H1 (cell line): Measurements from ENCODE around the gene DTX4. TPM values are rescaled to one million over a fixed set of nuclear protein-coding genes. Genes with fewer than 3 reads are reported as not detected.

Experiments used
- CTCF ChIA-PET: fragments of 300-600 bp; sonication (Branson Sonifier 250); formaldehyde crosslinking; loops from one replicate; lab custom pipeline; 2021; ENCODE audit not compliant: partially characterized antibody; lab: Charles Lee
- POLR2A ChIA-PET: fragments of 300-600 bp; sonication (Branson Sonifier 250); formaldehyde crosslinking; loops from one replicate; lab custom pipeline; 2021; ENCODE audit warnings: inconsistent platforms; ENCODE audit not compliant: partially characterized antibody; lab: Charles Lee
- DNase-seq, 2 experiments: peaks; one replicate each; pipeline versions ENCODE4 v3.0.0 to v3.0.0-alpha.2; 2010 to 2022; ENCODE audit warnings: low spot score in 2 of 2, low read depth in 1 of 2, mixed read lengths in 1 of 2
- FAIRE-seq: peaks from 2 replicates; lab custom pipeline; 2011; peaks lifted over from hg19 to GRCh38; lab: Jason Lieb, UNC
- H2AFZ ChIP-seq: 2 replicates; pipeline ENCODE4 v1.8.1; 2012; ENCODE audit warnings: low read length, inconsistent platforms
- H2AK5ac ChIP-seq: 2 replicates; pipeline ENCODE4 v1.6.1; 2013; ENCODE audit warnings: low read depth, low read length
- H2BK120ac ChIP-seq: replicated peaks from 2 replicates; pipeline ENCODE3; 2013; ENCODE audit warnings: low read depth, low read length, inconsistent platforms
- H2BK12ac ChIP-seq: 2 replicates; pipeline ENCODE4 v1.6.1; 2013; ENCODE audit warnings: low read depth, low read length
- H2BK15ac ChIP-seq: 2 replicates; pipeline ENCODE4 v1.6.1; 2013; ENCODE audit warnings: low read length
- H2BK20ac ChIP-seq: 2 replicates; pipeline ENCODE4 v1.6.1; 2013; ENCODE audit warnings: low read length
- H2BK5ac ChIP-seq: 2 replicates; pipeline ENCODE4 v1.6.1; 2013; ENCODE audit warnings: low read depth, low read length
- H3K14ac ChIP-seq: 2 replicates; pipeline ENCODE4 v1.6.1; 2013; ENCODE audit warnings: inconsistent platforms; ENCODE audit not compliant: insufficient read length
- H3K18ac ChIP-seq: 2 replicates; pipeline ENCODE4 v1.6.1; 2013; ENCODE audit warnings: low read length; ENCODE audit errors: extremely low read depth
- H3K23ac ChIP-seq: 2 replicates; pipeline ENCODE4 v1.6.1; 2013; ENCODE audit warnings: inconsistent platforms; ENCODE audit not compliant: insufficient read length
- H3K23me2 ChIP-seq: 2 replicates; pipeline ENCODE4 v1.6.1; 2013; ENCODE audit warnings: low read depth, low read length
- H3K27ac ChIP-seq: 2 replicates; pipeline ENCODE4 v1.6.1; 2011; ENCODE audit warnings: low read depth, low read length, inconsistent platforms
- H3K27me3 ChIP-seq, 4 experiments: replicated peaks in 1 of 4; 1 replicate in 1 of 4; 2 replicates in 3 of 4; pipeline versions ENCODE4 v1.6.1 to v1.8.1; 2011 to 2013; ENCODE audit warnings: low read length in 3 of 4, mild to moderate bottlenecking in 3 of 4, inconsistent platforms in 2 of 4, mixed read lengths in 2 of 4, moderate library complexity in 1 of 4; ENCODE audit not compliant: control insufficient read depth in 3 of 4, insufficient read depth in 3 of 4; ENCODE audit errors: extremely low read depth in 1 of 4
- H3K36me3 ChIP-seq, 4 experiments: 2 replicates each; pipeline versions ENCODE4 v1.6.1 to v1.8.1; 2011 to 2013; ENCODE audit warnings: mild to moderate bottlenecking in 4 of 4, low read length in 3 of 4, moderate library complexity in 2 of 4, control low read depth in 1 of 4, inconsistent platforms in 1 of 4; ENCODE audit not compliant: insufficient read depth in 4 of 4, control insufficient read depth in 2 of 4
- H3K4ac ChIP-seq: replicated peaks from 2 replicates; pipeline ENCODE3; 2013; ENCODE audit warnings: low read length, low read depth, mixed read lengths, inconsistent platforms; ENCODE audit not compliant: insufficient read length
- H3K4me1 ChIP-seq, 4 experiments: replicated peaks in 1 of 4; 1 replicate in 1 of 4; 2 replicates in 3 of 4; pipeline versions ENCODE4 v1.6.1 to v1.8.1; 2011 to 2013; ENCODE audit warnings: low read length in 3 of 4, inconsistent platforms in 2 of 4, mixed read lengths in 1 of 4; ENCODE audit not compliant: insufficient read depth in 4 of 4, control insufficient read depth in 3 of 4
- H3K4me2 ChIP-seq, 2 experiments: 2 replicates each; pipeline versions ENCODE4 v1.6.1 to v1.8.1; 2011 to 2013; ENCODE audit warnings: low read depth in 2 of 2, low read length in 2 of 2, control low read depth in 1 of 2, inconsistent platforms in 1 of 2, mild to moderate bottlenecking in 1 of 2; ENCODE audit not compliant: insufficient read depth in 1 of 2
- H3K4me3 ChIP-seq, 4 experiments: fragments of 200-600, 300-600 bp in 1 of 4; sonication (generic), shearing (Covaris generic), sonication (Bioruptor Twin) in 1 of 4; 2 replicates each; pipeline versions ENCODE4 v1.5.1 to v1.8.1; 2011 to 2016; ENCODE audit warnings: low read length in 4 of 4, low read depth in 3 of 4, control low read depth in 2 of 4, inconsistent platforms in 2 of 4, mild to moderate bottlenecking in 2 of 4, mixed read lengths in 1 of 4, moderate library complexity in 1 of 4; ENCODE audit not compliant: insufficient read depth in 2 of 4; ENCODE audit errors: extremely low read depth in 1 of 4
- H3K56ac ChIP-seq: replicated peaks from 2 replicates; pipeline ENCODE3; 2013; ENCODE audit warnings: low read depth, mild to moderate bottlenecking, mixed read lengths, low read length, inconsistent platforms; ENCODE audit not compliant: insufficient read length
- H3K79me1 ChIP-seq: 2 replicates; pipeline ENCODE4 v1.6.1; 2013; ENCODE audit warnings: low read depth, low read length, control low read depth
- H3K79me2 ChIP-seq, 2 experiments: 2 replicates each; pipeline versions ENCODE4 v1.6.1 to v1.8.1; 2012 to 2013; ENCODE audit warnings: low read length in 2 of 2, mild to moderate bottlenecking in 2 of 2, inconsistent platforms in 1 of 2; ENCODE audit not compliant: insufficient read depth in 2 of 2, control insufficient read depth in 1 of 2
- H3K9ac ChIP-seq, 4 experiments: replicated peaks in 1 of 4; 1 replicate in 1 of 4; 2 replicates in 3 of 4; pipeline versions ENCODE4 v1.6.1 to v1.8.1; 2011 to 2013; ENCODE audit warnings: low read depth in 3 of 4, low read length in 3 of 4, control low read depth in 2 of 4, mild to moderate bottlenecking in 2 of 4, moderate library complexity in 2 of 4, inconsistent platforms in 1 of 4; ENCODE audit errors: extremely low read depth in 1 of 4
- H3K9me3 ChIP-seq, 2 experiments: 2 replicates each; pipeline versions ENCODE4 v1.6.1 to v1.8.1; 2012 to 2013; ENCODE audit warnings: mild to moderate bottlenecking in 2 of 2, moderate library complexity in 2 of 2, control low read depth in 1 of 2, inconsistent platforms in 1 of 2, low read depth in 1 of 2, low read length in 1 of 2, mixed read lengths in 1 of 2; ENCODE audit not compliant: insufficient read depth in 2 of 2
- H4K20me1 ChIP-seq, 2 experiments: replicated peaks in 1 of 2; 2 replicates each; pipeline versions ENCODE3 to v1.8.1; 2011 to 2013; ENCODE audit warnings: inconsistent platforms in 2 of 2, low read length in 2 of 2, mild to moderate bottlenecking in 1 of 2; ENCODE audit not compliant: insufficient read depth in 2 of 2, control insufficient read depth in 1 of 2
- H4K5ac ChIP-seq: 2 replicates; pipeline ENCODE4 v1.6.1; 2013; ENCODE audit warnings: low read length, low read depth, mixed read lengths, inconsistent platforms; ENCODE audit not compliant: insufficient read length
- H4K8ac ChIP-seq: 2 replicates; pipeline ENCODE4 v1.8.0; 2013; ENCODE audit warnings: mild to moderate bottlenecking, moderate library complexity, low read length, inconsistent platforms; ENCODE audit not compliant: insufficient read depth; ENCODE audit errors: extremely low read depth
- H4K91ac ChIP-seq: replicated peaks from 2 replicates; pipeline ENCODE3; 2013; ENCODE audit warnings: low read length, mixed read lengths, inconsistent platforms; ENCODE audit not compliant: insufficient read length
- ASH2L ChIP-seq: fragments of 200-600, 300-600 bp; sonication (generic); IDR thresholded peaks from one replicate; pipeline ENCODE4 v1.7.1; 2017; ENCODE audit warnings: low read length
- PHF8 ChIP-seq: fragments of 200-600 bp; sonication (generic); conservative IDR thresholded peaks from 2 replicates; pipeline ENCODE4 v1.7.1; 2012; ENCODE audit warnings: low read depth, mild to moderate bottlenecking, inconsistent platforms, low read length, moderate library complexity
- POLR2A ChIP-seq, 2 experiments: IDR thresholded peaks; 1 replicate in 1 of 2; 2 replicates in 1 of 2; pipeline ENCODE4 v1.6.1; 2011; ENCODE audit warnings: low read depth in 2 of 2, low read length in 2 of 2, mild to moderate bottlenecking in 2 of 2; ENCODE audit errors: control extremely low read depth in 1 of 2
- RBBP5 ChIP-seq: IDR thresholded peaks from 2 replicates; pipeline ENCODE4 v1.7.1; 2012; ENCODE audit warnings: low read depth, mild to moderate bottlenecking, inconsistent platforms, low read length, moderate library complexity, borderline replicate concordance
- SAP30 ChIP-seq: fragments of 300-600 bp; sonication (generic); IDR thresholded peaks from 2 replicates; pipeline ENCODE4 v1.7.1; 2012; ENCODE audit warnings: low read length, moderate library complexity, mild to moderate bottlenecking, inconsistent platforms; ENCODE audit not compliant: insufficient read depth, insufficient replicate concordance
- TAF7 ChIP-seq: optimal IDR thresholded peaks from 2 replicates; pipeline ENCODE3; 2011; ENCODE audit warnings: low read depth, mild to moderate bottlenecking, inconsistent platforms, low read length, moderate library complexity, borderline replicate concordance
- WGBS, 2 experiments: shearing (Covaris generic) in 1 of 2; methylation state at CpG; one replicate each; pipeline versions ENCODE4 v1.1.6 to v1.1.7; 2013 to 2015; ENCODE audit warnings: low lambda C conversion rate in 2 of 2, mixed read lengths in 2 of 2, inconsistent platforms in 1 of 2, low coverage in 1 of 2, missing lambda C conversion rate in 1 of 2; ENCODE audit not compliant: insufficient replicate concordance in 2 of 2, insufficient coverage in 1 of 2, insufficient read length in 1 of 2; ENCODE audit errors: extremely low coverage in 1 of 2, missing lambda C conversion rate in 1 of 2; 5-methylcytosine and 5-hydroxymethylcytosine counted together
- long read RNA-seq, 2 experiments: library from RNA in 1 of 2; library from capped mRNA in 1 of 2; stranded (forward); transcript quantifications; one replicate each; pipeline ENCODE4 v2.0.0, GENCODE V29; 2021; ENCODE audit warnings: inconsistent platforms in 1 of 2
- polyA minus RNA-seq, 3 experiments: library from RNA; depleted of rRNA, polyadenylated mRNA; stranded (reverse); fragments of >200 nt; gene quantifications; 1 replicate in 2 of 3; 2 replicates in 1 of 3; pipeline ENCODE4 v1.2.3, GENCODE V29; 2011
- polyA plus RNA-seq, 7 experiments: library from polyadenylated mRNA; depleted of rRNA in 3 of 7; stranded (reverse) in 5 of 7; unstranded in 2 of 7; fragments of >200 nt in 5 of 7; fragments of 200-250 nt in 2 of 7; gene quantifications; 1 replicate in 5 of 7; 2 replicates in 1 of 7; 4 replicates in 1 of 7; pipeline versions ENCODE4 v1.2.1 to v1.2.3, GENCODE V29; 2011 to 2013; ENCODE audit warnings: missing spikeins in 2 of 7, mixed read lengths in 2 of 7
- total RNA-seq: library from RNA; stranded (reverse); fragmentation: NEBNext Ultra II Directional; extraction: Animal tissue kit (Norgen Biotek cat#: 25700); gene quantifications from 2 replicates; pipeline ENCODE4 v1.2.1, GENCODE V29; 2021
- TF ChIP-seq, protein P1 (sequence below): IDR thresholded peaks from 2 replicates; pipeline ENCODE4 v1.6.1; 2012; ENCODE audit warnings: inconsistent platforms

Gene DTX4
- 18.8 and 20.0 TPM in 2 replicates for total RNA-seq
- polyA plus RNA-seq (2011; rRNA removed): 5.1 and 13.0 TPM in 2 replicates
- polyA plus RNA-seq (2011; cell fraction: cytosol; rRNA removed): 5.0 TPM
- 16.5 TPM for polyA plus RNA-seq (2011; cell fraction: nucleus; rRNA removed)
- 13.9 to 17.3 TPM (median 16.1 TPM) in 4 replicates for polyA plus RNA-seq (2012, experiment 1 of 2)
- 19.0 TPM for polyA plus RNA-seq (2012, experiment 2 of 2)
- 9.8 TPM for polyA plus RNA-seq (2013, experiment 1 of 2)
- polyA plus RNA-seq (2013, experiment 2 of 2): 9.2 TPM
- polyA minus RNA-seq (2011; rRNA and poly(A)+ RNA removed): 11.0 and 13.6 TPM in 2 replicates
- 16.3 TPM for polyA minus RNA-seq (2011; cell fraction: cytosol; rRNA and poly(A)+ RNA removed)
- polyA minus RNA-seq (2011; cell fraction: nucleus; rRNA and poly(A)+ RNA removed): 19.6 TPM
- long read RNA-seq, experiment 1, full-length matches to known transcripts: 1 of 19 reads
- long read RNA-seq, experiment 1, partial matches to known transcripts: 2 of 19 reads
- long read RNA-seq, experiment 1, other reads (novel, unspliced or antisense): 16 of 19 reads
- long read RNA-seq, experiment 2, partial matches to known transcripts: 0 of 12 reads
- long read RNA-seq, experiment 2, other reads (novel, unspliced or antisense): 12 of 12 reads

DNA sequence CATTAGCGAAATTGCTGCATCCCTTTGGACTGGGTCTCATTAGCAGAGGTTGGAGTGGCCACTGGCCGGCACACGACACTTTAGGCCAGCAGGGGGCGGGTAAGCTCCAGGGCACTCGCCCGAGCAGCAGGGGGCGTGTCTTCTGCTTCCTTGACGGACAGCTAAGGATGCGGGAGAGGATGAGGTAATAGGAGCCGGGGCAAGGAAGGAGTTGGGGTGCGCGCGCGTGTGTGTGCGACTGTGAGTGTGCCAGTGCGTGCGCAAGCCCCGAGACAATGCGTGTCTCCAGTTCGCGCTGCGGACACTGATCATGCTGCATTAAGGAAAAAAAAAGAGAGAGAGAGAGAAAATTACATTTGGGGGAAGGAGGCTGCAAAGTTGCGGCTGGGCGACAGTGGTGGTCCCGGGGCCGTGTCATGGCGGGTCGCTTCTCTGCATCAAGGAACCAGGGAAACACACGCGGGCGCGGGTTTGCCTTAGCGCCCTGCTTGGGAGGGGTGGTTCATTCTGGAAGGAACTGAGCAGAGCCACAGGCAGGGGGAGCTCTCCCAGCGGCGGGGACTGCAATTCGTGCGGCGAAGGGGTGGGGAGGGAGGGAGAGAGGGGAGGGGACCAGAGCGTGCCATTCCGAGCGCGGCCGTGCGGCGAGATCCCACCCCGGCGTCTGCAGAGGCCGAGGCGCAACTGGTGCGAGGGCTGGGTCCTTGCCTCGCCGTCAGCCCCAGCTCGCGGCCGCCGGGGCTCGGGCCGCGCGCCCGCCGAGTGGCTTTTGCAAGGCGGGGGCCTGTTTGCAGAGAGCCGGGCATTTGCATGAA is at the start of gene DTX4:
Gene DTX4, plus strand, starts transcription at position 625 of the 815 bp plus-strand sequence. CDS start 464 bp downstream, outside the sequence.
- 1% methylated on average over 38 of the region's 64 CpGs; no CpG with 5 or more reads in 1 of the 2 experiments for WGBS, 2 experiments
- Histone ChIP-seq H4K5ac (peak within 1 kb of the TSS; percentile 70), H3K9ac (peak within 1 kb of the TSS; percentile 33 to 95 (median 84)), H4K20me1 (peaks cover 2% of the 10 kb centered on the region in 2 experiments), H4K8ac (peak within 1 kb of the TSS; percentile 87), H4K91ac (peak within 1 kb of the TSS; percentile 97), H3K23me2 (peaks cover 18% of the 10 kb centered on the region), H2BK5ac (peak within 1 kb of the TSS; percentile 87), H3K56ac (peak within 1 kb of the TSS; percentile 83), H2AFZ (peak within 1 kb of the TSS; percentile 85; the same call in 1 of the 2 replicates), H3K4ac (peak within 1 kb of the TSS; percentile 46), H2AK5ac (no peak within 1 kb of the TSS), H2BK20ac (no peak within 1 kb of the TSS), H3K23ac (no peak within 1 kb of the TSS), H3K4me3 (peak within 1 kb of the TSS; percentile 48 to 95 (median 92)), H3K4me1 (peaks cover 4 to 10% (median 7%) of the 10 kb centered on the region in 4 experiments; a peak in 6 of 7 replicates), H3K18ac (peak within 1 kb of the TSS; percentile 95), H3K36me3 (no peaks in the 10 kb centered on the region), H3K27ac (peak within 1 kb of the TSS; percentile 90), H2BK120ac (peak within 1 kb of the TSS; percentile 69), H3K79me2 (peaks cover 0 to 12% of the 10 kb centered on the region in 2 experiments; a peak in 1 of 4 replicates), H2BK12ac (peak within 1 kb of the TSS; percentile 72), H3K79me1 (no peaks in the 10 kb centered on the region), H3K27me3 (no peaks in the 10 kb centered on the region), H3K4me2 (peak within 1 kb of the TSS; percentile 98 to 99), H2BK15ac (peak within 1 kb of the TSS; percentile 99), H3K9me3 (no peaks in the 10 kb centered on the region), H3K14ac (no peak within 1 kb of the TSS)
- POLR2A ChIA-PET: interaction anchor here (0.7 to 5.5 kb wide), 13 partner anchors 13 to 642 kb away, joined by 3 to 79 read pairs (median 4); partner anchors contain the start of genes OR5A2 and PATL1
- FAIRE-seq (no peak), DNase-seq (peak; percentile 79 to 95)
- CTCF ChIA-PET: interaction anchor here (0.6 to 9.6 kb wide), 35 partner anchors 10 to 1535 kb away, joined by 3 to 201 read pairs (median 4); partner anchors contain the start of genes FAM111A and OR5A2
- TF ChIP-seq POLR2A (IDR thresholded peaks at IDR 0.05; ENCODE audit: control extremely low read depth in 1 of 2, low read depth in 2 of 2, low read length in 2 of 2) (peak; percentile 63 to 72), PHF8 (peak; percentile 81), SAP30 (peak; percentile 73), TAF7 (no peak), ASH2L (peak; percentile 90), RBBP5 (peak; percentile 84; the same call in 1 of the 2 replicates)
- TF ChIP-seq, protein P1, sequence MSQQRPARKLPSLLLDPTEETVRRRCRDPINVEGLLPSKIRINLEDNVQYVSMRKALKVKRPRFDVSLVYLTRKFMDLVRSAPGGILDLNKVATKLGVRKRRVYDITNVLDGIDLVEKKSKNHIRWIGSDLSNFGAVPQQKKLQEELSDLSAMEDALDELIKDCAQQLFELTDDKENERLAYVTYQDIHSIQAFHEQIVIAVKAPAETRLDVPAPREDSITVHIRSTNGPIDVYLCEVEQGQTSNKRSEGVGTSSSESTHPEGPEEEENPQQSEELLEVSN: peak; percentile 69
